Measurements from ENCODE around the gene RABL6. TPM values are rescaled to one million over a fixed set of nuclear protein-coding genes. Genes with fewer than 3 reads are reported as not detected.

Gene RABL6
- total RNA-seq, 1 donor from 2014 or later, result 71.2 TPM

DNA sequence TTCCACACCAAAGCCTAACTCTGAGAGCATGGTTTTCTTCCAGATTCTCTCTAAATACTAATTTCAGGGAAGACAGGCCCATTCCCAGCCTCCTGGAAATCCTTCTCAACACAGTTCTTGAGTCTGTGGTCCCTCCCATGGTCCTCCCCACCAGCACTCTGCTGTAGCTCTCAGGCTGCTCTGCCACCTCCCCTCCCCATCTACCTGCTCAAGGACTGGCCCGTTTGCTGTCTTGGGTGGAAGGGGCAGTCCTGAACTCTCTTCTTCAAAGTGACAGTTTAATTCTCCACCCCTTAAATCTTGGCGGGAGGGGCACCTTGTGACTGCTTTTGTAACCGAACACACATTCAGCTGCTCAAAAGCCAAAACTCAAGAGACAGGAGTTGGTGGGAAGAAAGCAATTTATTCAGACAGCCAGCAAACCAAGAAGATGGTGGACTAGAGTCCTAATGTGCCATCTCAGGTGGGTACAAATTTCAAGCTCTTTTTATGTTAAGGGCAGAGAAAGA, 35.8 kb upstream of the RABL6 start:
- peaks cover 18% of the 10 kb centered on the region for H3F3A ChIP-seq (ENCODE audit: low read depth)
- H3K4me1 Mint-ChIP-seq, result peaks cover 11% of the 10 kb centered on the region
- TF ChIP-seq EZH2 (IDR thresholded peaks at IDR 0.05) (no peak), EZH2phosphoT487 (IDR thresholded peaks at IDR 0.05) (no peak)
- TF ChIP-seq, protein P1, sequence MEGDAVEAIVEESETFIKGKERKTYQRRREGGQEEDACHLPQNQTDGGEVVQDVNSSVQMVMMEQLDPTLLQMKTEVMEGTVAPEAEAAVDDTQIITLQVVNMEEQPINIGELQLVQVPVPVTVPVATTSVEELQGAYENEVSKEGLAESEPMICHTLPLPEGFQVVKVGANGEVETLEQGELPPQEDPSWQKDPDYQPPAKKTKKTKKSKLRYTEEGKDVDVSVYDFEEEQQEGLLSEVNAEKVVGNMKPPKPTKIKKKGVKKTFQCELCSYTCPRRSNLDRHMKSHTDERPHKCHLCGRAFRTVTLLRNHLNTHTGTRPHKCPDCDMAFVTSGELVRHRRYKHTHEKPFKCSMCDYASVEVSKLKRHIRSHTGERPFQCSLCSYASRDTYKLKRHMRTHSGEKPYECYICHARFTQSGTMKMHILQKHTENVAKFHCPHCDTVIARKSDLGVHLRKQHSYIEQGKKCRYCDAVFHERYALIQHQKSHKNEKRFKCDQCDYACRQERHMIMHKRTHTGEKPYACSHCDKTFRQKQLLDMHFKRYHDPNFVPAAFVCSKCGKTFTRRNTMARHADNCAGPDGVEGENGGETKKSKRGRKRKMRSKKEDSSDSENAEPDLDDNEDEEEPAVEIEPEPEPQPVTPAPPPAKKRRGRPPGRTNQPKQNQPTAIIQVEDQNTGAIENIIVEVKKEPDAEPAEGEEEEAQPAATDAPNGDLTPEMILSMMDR (IDR thresholded peaks at IDR 0.05), result no peak
- no peaks in the 10 kb centered on the region for H3K36me3 Mint-ChIP-seq
- no peaks in the 10 kb centered on the region for H3K79me2 ChIP-seq (ENCODE audit: low read depth)
- peaks cover 11% of the 10 kb centered on the region for H3K27me3 Mint-ChIP-seq (ENCODE audit: insufficient read depth, low read depth)
- H3K27ac ChIP-seq, result no peak overlapping the region
- peaks cover 9% of the 10 kb centered on the region for H3K9me3 Mint-ChIP-seq
- H2AFZ ChIP-seq (replicated peaks), result no peak overlapping the region
- no peak overlapping the region for H3K27ac Mint-ChIP-seq
- no peak overlapping the region for H3K4me3 Mint-ChIP-seq
- DNase-seq (ENCODE audit: low spot score), result no peak
- H3K9me3 ChIP-seq (ENCODE audit: low read depth), result no peaks in the 10 kb centered on the region
- H3K9ac ChIP-seq, result no peak overlapping the region
- H3K4me3 ChIP-seq, result no peak overlapping the region
- H3K27me3 ChIP-seq, result peaks cover 19% of the 10 kb centered on the region
- H4K20me1 ChIP-seq (ENCODE audit: low read depth), result no peaks in the 10 kb centered on the region
- H3K4me2 ChIP-seq, result no peak overlapping the region
- H3K36me3 ChIP-seq, result no peaks in the 10 kb centered on the region
- H3K4me1 ChIP-seq, result no peaks in the 10 kb centered on the region

DNA sequence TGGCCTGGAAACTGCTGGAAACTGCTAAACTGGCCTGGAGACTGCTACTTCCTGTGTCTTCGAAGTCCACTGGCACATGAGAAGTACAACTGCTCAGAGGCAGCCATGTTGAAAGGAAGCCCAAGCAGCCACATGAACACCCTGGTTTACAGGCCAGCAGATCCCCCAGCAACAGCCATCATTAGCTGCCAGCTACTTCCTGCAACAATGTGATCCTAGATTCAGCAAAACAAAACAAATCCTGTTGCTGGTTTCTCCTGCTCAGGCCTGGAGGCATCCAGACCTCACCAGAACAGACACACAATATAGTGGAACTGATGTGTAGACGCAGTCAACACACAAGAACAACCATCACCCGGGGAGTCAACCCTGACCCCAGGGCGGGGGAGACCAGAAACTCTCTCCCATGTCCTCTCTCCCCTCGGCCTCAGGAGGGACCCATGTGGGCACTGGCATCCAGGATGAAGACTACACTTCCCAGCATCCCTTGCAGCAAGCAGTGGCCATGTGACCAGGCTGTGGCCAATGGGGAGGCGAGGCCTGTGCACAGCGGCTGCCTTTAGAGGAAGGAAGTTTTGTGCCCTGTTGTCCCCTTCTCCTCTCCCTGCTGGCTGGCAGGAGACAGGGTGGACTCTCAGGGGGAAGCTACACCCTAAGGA, 34.2 kb upstream of the RABL6 start:
- peak; percentile 56 for DNase-seq (ENCODE audit: low spot score)
- no peaks in the 10 kb centered on the region for H3K9me3 ChIP-seq (ENCODE audit: low read depth)
- Mint-ChIP-seq H3K36me3 (no peaks in the 10 kb centered on the region), H3K9me3 (peaks cover 18% of the 10 kb centered on the region), H3K27ac (no peak overlapping the region), H3K4me3 (no peak overlapping the region), H3K27me3 (ENCODE audit: insufficient read depth, low read depth) (peaks cover 20% of the 10 kb centered on the region), H3K4me1 (peaks cover 12% of the 10 kb centered on the region)
- peaks cover 19% of the 10 kb centered on the region for H3K27me3 ChIP-seq
- H3K27ac ChIP-seq, result no peak overlapping the region
- H3K36me3 ChIP-seq, result no peaks in the 10 kb centered on the region
- H2AFZ ChIP-seq (replicated peaks), result peak overlapping the region; percentile 69
- H3K9ac ChIP-seq, result no peak overlapping the region
- TF ChIP-seq EZH2 (IDR thresholded peaks at IDR 0.05), result no peak
- H3K4me3 ChIP-seq, result no peak overlapping the region
- peaks cover 11% of the 10 kb centered on the region for H3F3A ChIP-seq (ENCODE audit: low read depth)
- H3K79me2 ChIP-seq (ENCODE audit: low read depth), result no peaks in the 10 kb centered on the region
- no peaks in the 10 kb centered on the region for H4K20me1 ChIP-seq (ENCODE audit: low read depth)
- H3K4me2 ChIP-seq, result no peak overlapping the region
- no peaks in the 10 kb centered on the region for H3K4me1 ChIP-seq

DNA sequence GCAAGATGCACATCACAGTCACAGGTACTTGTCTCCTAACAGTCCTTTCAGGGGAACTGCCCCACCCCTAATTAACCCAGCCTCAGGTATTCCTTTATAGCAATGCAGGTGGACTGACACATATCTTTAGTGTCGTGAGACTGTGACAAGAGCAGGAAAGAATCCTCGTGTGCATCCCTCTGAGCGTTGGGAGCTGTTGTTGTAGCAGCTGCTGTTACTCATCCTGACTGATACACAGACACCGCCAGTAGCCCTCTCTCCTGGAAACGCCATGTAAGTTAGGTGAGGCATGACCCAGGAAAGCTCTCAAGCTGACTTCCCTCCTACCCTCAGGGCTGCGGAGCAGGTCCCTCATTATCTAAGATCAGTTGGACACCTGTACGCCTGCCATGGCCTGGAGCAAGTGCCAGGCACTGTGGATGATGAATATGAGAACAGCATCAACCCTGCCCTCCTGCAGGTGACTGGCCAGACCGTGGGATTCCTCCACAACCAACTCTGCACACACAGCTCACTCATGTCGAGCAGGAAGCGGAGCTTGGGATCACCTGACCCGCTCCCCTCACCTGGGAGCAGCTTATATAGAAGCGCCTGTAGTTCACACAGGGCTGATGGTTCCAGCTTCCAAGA, 33.2 kb upstream of the RABL6 start:
- DNase-seq (ENCODE audit: low spot score), result no peak
- Mint-ChIP-seq H3K27ac (no peak overlapping the region), H3K36me3 (no peaks in the 10 kb centered on the region), H3K27me3 (ENCODE audit: insufficient read depth, low read depth) (peaks cover 27% of the 10 kb centered on the region), H3K4me1 (peaks cover 11% of the 10 kb centered on the region), H3K4me3 (no peak overlapping the region), H3K9me3 (peaks cover 23% of the 10 kb centered on the region)
- Histone ChIP-seq H4K20me1 (ENCODE audit: low read depth) (no peaks in the 10 kb centered on the region), H3K36me3 (no peaks in the 10 kb centered on the region), H3K79me2 (ENCODE audit: low read depth) (no peaks in the 10 kb centered on the region), H3K4me2 (no peak overlapping the region), H3K4me1 (no peaks in the 10 kb centered on the region), H3K27me3 (peaks cover 25% of the 10 kb centered on the region), H3F3A (ENCODE audit: low read depth) (peaks cover 7% of the 10 kb centered on the region), H3K9me3 (ENCODE audit: low read depth) (no peaks in the 10 kb centered on the region), H3K4me3 (no peak overlapping the region), H2AFZ (replicated peaks) (no peak overlapping the region), H3K9ac (no peak overlapping the region), H3K27ac (no peak overlapping the region)
- TF ChIP-seq EZH2 (IDR thresholded peaks at IDR 0.05) (no peak), EZH2phosphoT487 (IDR thresholded peaks at IDR 0.05) (no peak)
- TF ChIP-seq, protein P1 (IDR thresholded peaks at IDR 0.05), result no peak

DNA sequence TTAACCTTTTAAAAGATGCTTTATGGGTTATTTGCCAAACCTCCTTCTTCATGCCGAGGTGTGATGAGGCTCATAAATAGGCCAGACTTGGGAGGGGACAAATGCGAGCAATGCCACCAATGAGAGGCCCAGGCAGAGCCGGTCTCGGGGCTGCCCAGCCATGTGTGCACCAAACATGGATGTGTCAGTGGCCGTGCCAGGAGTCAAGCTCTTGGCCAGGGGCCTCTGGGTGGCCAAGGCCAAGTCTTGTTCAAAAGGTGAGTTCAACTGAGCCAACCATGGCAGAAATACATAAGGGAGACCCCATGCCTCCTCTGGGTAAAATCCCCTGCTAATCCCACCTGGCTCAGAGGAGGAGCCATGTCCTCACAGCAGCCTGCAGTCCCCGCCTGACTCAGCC, 32.6 kb upstream of the RABL6 start:
- H3F3A ChIP-seq (ENCODE audit: low read depth), result peaks cover 7% of the 10 kb centered on the region
- H3K4me1 Mint-ChIP-seq, result peaks cover 13% of the 10 kb centered on the region
- no peaks in the 10 kb centered on the region for H3K79me2 ChIP-seq (ENCODE audit: low read depth)

More for the DNA sequence above, 32.6 kb upstream of the RABL6 start:
- Histone ChIP-seq H3K27ac (no peak overlapping the region), H4K20me1 (ENCODE audit: low read depth) (no peaks in the 10 kb centered on the region), H3K4me3 (no peak overlapping the region), H3K4me1 (no peaks in the 10 kb centered on the region), H2AFZ (replicated peaks) (no peak overlapping the region), H3K36me3 (no peaks in the 10 kb centered on the region), H3K9ac (no peak overlapping the region), H3K4me2 (no peak overlapping the region), H3K27me3 (peaks cover 32% of the 10 kb centered on the region), H3K9me3 (ENCODE audit: low read depth) (no peaks in the 10 kb centered on the region)
- no peak for TF ChIP-seq EZH2 (IDR thresholded peaks at IDR 0.05)
- no peak for TF ChIP-seq EZH2phosphoT487 (IDR thresholded peaks at IDR 0.05)
- TF ChIP-seq, protein P1 (IDR thresholded peaks at IDR 0.05), result no peak
- Mint-ChIP-seq H3K4me3 (no peak overlapping the region), H3K36me3 (no peaks in the 10 kb centered on the region), H3K9me3 (peaks cover 23% of the 10 kb centered on the region), H3K27ac (no peak overlapping the region), H3K27me3 (ENCODE audit: insufficient read depth, low read depth) (peaks cover 31% of the 10 kb centered on the region)
- DNase-seq (ENCODE audit: low spot score), result no peak

Data from neural progenitor cell (in vitro differentiated cells).